GM03348 (cell line): ENCODE measurements around the gene SAMD8.
"Not testable (repeated sequence)": the region's sequence is repeated elsewhere in the genome, so short reads cannot be mapped to it uniquely, and the experiment has no call there.

Experiments used
- DNase-seq: peaks from one replicate; pipeline ENCODE4 v3.0.0; 2012; ENCODE audit warnings: low spot score

The SAMD8 gene

GRCh38 chr10:75195035-75195763 is 83.7 kb downstream of the SAMD8 start:
- DNase-seq = peak; percentile 56

- DNase-seq = no peak
Observed at GRCh38 chr10:75197066-75197465, 85.6 kb downstream of the SAMD8 start.

GRCh38 chr10:75197906-75198305 is 86.5 kb downstream of the SAMD8 start:
- no peak for DNase-seq

GRCh38 chr10:75199949-75200348 is 88.5 kb downstream of the SAMD8 start:
- not testable (repeated sequence) for DNase-seq

GRCh38 chr10:75201793-75202307 is 90.4 kb downstream of the SAMD8 start:
- no peak for DNase-seq

GRCh38 chr10:75202321-75203045 is 91.0 kb downstream of the SAMD8 start:
- peak; percentile 90 for DNase-seq

GRCh38 chr10:75203046-75203620 is 91.7 kb downstream of the SAMD8 start:
- DNase-seq = not testable (repeated sequence)

- DNase-seq = no peak
Observed at GRCh38 chr10:75203724-75204123, 92.3 kb downstream of the SAMD8 start.

- DNase-seq = no peak
Observed at GRCh38 chr10:75205908-75206307, 94.5 kb downstream of the SAMD8 start.

GRCh38 chr10:75206638-75207037 is 95.2 kb downstream of the SAMD8 start:
- not testable (repeated sequence) for DNase-seq

GRCh38 chr10:75207079-75207856 is 95.8 kb downstream of the SAMD8 start:
- no peak for DNase-seq

- no peak for DNase-seq
Observed at GRCh38 chr10:75207857-75208144, 96.3 kb downstream of the SAMD8 start.

GRCh38 chr10:75208181-75208580 is 96.7 kb downstream of the SAMD8 start:
- DNase-seq = peak; percentile 60

- DNase-seq = no peak
Observed at GRCh38 chr10:75209086-75209920, 97.8 kb downstream of the SAMD8 start.

GRCh38 chr10:75209921-75210281 is 98.4 kb downstream of the SAMD8 start:
- DNase-seq = peak; percentile 87

- DNase-seq = peak; percentile 99
Observed at GRCh38 chr10:75210282-75211006, 99.0 kb downstream of the SAMD8 start, which contains the start of gene VDAC2. VDAC2 (plus strand) TSS chr10:75210796; CDS start chr10:75211159, 363 bp downstream.

GRCh38 chr10:75211007-75211691 is 99.7 kb downstream of the SAMD8 start:
- peak; percentile 60 for DNase-seq

GRCh38 chr10:75212343-75212742 is 100.9 kb downstream of the SAMD8 start:
- no peak for DNase-seq

- no peak for DNase-seq
Observed at GRCh38 chr10:75220274-75220673, 108.8 kb downstream of the SAMD8 start.

- DNase-seq = not testable (repeated sequence)
Observed at GRCh38 chr10:75221492-75221891, 110.0 kb downstream of the SAMD8 start.
